GM23338 (cell line): ENCODE data around the gene EIF4E. TPM values are rescaled to one million over a fixed set of nuclear protein-coding genes. Genes with fewer than 3 reads are reported as not detected.
A peak's percentile ranks its signal among the peaks of the same experiment; 100 is the strongest.
"Not testable (repeated sequence)": the region's sequence is repeated elsewhere in the genome, so short reads cannot be mapped to it uniquely, and the experiment has no call there.

Experiments
- ATAC-seq: fragments of 200-7000 bp; cut with Tn5 transposase; 3 replicates; pipeline ENCODE4 v1.9.1; 2020
- DNase-seq: peaks from one replicate; pipeline ENCODE4 v3.0.0-alpha.2; 2015; ENCODE audit warnings: low spot score
- H2AFZ ChIP-seq: fragments of 200-600 bp; sonication (generic); 2 replicates; pipeline ENCODE4 v1.8.0; 2016; ENCODE audit warnings: antibody characterized with exemption, mild to moderate bottlenecking, moderate library complexity
- H3F3A ChIP-seq: fragments of 200-600 bp; sonication (generic); replicated peaks from 2 replicates; pipeline ENCODE4 v1.8.0; 2017; ENCODE audit warnings: antibody characterized with exemption, mixed run types, low read depth
- H3K27ac ChIP-seq: fragments of 200-600 bp; sonication (generic); 2 replicates; pipeline ENCODE4 v1.6.1; 2016; ENCODE audit warnings: low read depth
- H3K27me3 ChIP-seq: fragments of 200-600 bp; sonication (generic); 2 replicates; pipeline ENCODE4 v1.8.0; 2016; ENCODE audit warnings: mild to moderate bottlenecking, mixed run types, moderate library complexity; ENCODE audit not compliant: insufficient read depth
- H3K36me3 ChIP-seq: fragments of 200-600 bp; sonication (generic); 2 replicates; pipeline ENCODE4 v1.8.0; 2016; ENCODE audit warnings: mild to moderate bottlenecking; ENCODE audit not compliant: insufficient read depth
- H3K4me1 ChIP-seq: fragments of 200-600 bp; sonication (generic); 2 replicates; pipeline ENCODE4 v1.8.0; 2016; ENCODE audit warnings: mild to moderate bottlenecking, moderate library complexity; ENCODE audit not compliant: insufficient read depth
- H3K4me2 ChIP-seq: fragments of 200-600 bp; sonication (generic); 2 replicates; pipeline ENCODE4 v1.7.1; 2017; ENCODE audit warnings: mixed run types
- H3K4me3 ChIP-seq: fragments of 200-600 bp; sonication (generic); 2 replicates; pipeline ENCODE4 v1.6.1; 2016; ENCODE audit warnings: mixed run types
- H3K79me2 ChIP-seq: fragments of 200-600 bp; sonication (generic); replicated peaks from 2 replicates; pipeline ENCODE4 v1.8.0; 2017; ENCODE audit warnings: mild to moderate bottlenecking; ENCODE audit not compliant: insufficient read depth
- H3K9me2 ChIP-seq: fragments of 200-600 bp; sonication (generic); 2 replicates; pipeline ENCODE4 v1.8.0; 2017; ENCODE audit not compliant: insufficient read depth
- H4K20me1 ChIP-seq: fragments of 200-600 bp; sonication (generic); replicated peaks from 2 replicates; pipeline ENCODE4 v1.8.0; 2017; ENCODE audit warnings: mild to moderate bottlenecking; ENCODE audit not compliant: insufficient read depth
- H3K27ac Mint-ChIP-seq: 2 replicates; pipeline ENCODE4 v1.8.0; 2020; ENCODE audit warnings: inconsistent platforms, mild to moderate bottlenecking, moderate library complexity, mixed read lengths
- H3K27me3 Mint-ChIP-seq: 3 replicates; pipeline ENCODE4 v1.8.0; 2022; ENCODE audit warnings: low read depth, mild to moderate bottlenecking, moderate library complexity, mixed read lengths, inconsistent platforms; ENCODE audit not compliant: insufficient read depth, poor library complexity
- H3K36me3 Mint-ChIP-seq: 3 replicates; pipeline ENCODE4 v1.8.0; 2021; ENCODE audit warnings: low read depth, mild to moderate bottlenecking, inconsistent platforms, moderate library complexity, mixed read lengths
- H3K4me1 Mint-ChIP-seq: 3 replicates; pipeline ENCODE4 v1.8.0; 2020; ENCODE audit warnings: mild to moderate bottlenecking, inconsistent platforms, mixed read lengths
- H3K4me3 Mint-ChIP-seq: 3 replicates; pipeline ENCODE4 v1.8.0; 2021; ENCODE audit warnings: moderate library complexity, mild to moderate bottlenecking, inconsistent platforms, mixed read lengths
- H3K9me3 Mint-ChIP-seq: 3 replicates; pipeline ENCODE4 v1.8.0; 2020; ENCODE audit warnings: moderate library complexity, mild to moderate bottlenecking, inconsistent platforms, mixed read lengths
- CREB1 ChIP-seq: fragments of 250-450 bp; sonication (Bioruptor Pico); IDR thresholded peaks from 2 replicates; pipeline ENCODE4 v1.5.0; 2020; ENCODE audit warnings: low read depth, mild to moderate bottlenecking, moderate library complexity
- CTCF ChIP-seq, 2 experiments: fragments of 200-600 bp in 1 of 2; sonication (generic) in 1 of 2; conservative IDR thresholded peaks; 2 replicates each; pipeline versions ENCODE4 v1.5.1 to v1.6.1; 2016 to 2017; ENCODE audit warnings: antibody characterized with exemption in 2 of 2, low read depth in 2 of 2, mild to moderate bottlenecking in 2 of 2, moderate library complexity in 1 of 2
- ETS1 ChIP-seq: IDR thresholded peaks from 2 replicates; pipeline ENCODE4 v1.6.1; 2016; ENCODE audit warnings: antibody characterized with exemption
- EZH2 ChIP-seq: fragments of 200-600 bp; sonication (generic); IDR thresholded peaks from one replicate; pipeline ENCODE4 v1.8.0; 2017; ENCODE audit warnings: antibody characterized with exemption, mild to moderate bottlenecking, low read depth; ENCODE audit not compliant: unreplicated experiment
- EZH2phosphoT487 ChIP-seq: fragments of 200-600 bp; sonication (generic); IDR thresholded peaks from one replicate; pipeline ENCODE4 v1.8.1; 2018; ENCODE audit warnings: antibody characterized with exemption; ENCODE audit not compliant: unreplicated experiment
- JUNB ChIP-seq: IDR thresholded peaks from one replicate; pipeline ENCODE4 v1.6.1; 2016; ENCODE audit warnings: antibody characterized with exemption; ENCODE audit not compliant: unreplicated experiment
- NANOG ChIP-seq: IDR thresholded peaks from 2 replicates; pipeline ENCODE4 v1.6.1; 2016; ENCODE audit warnings: antibody characterized with exemption, borderline replicate concordance
- POLR2AphosphoS5 ChIP-seq: IDR thresholded peaks from 2 replicates; pipeline ENCODE4 v1.6.1; 2016; ENCODE audit warnings: antibody characterized with exemption, low read depth
- REST ChIP-seq: IDR thresholded peaks from one replicate; pipeline ENCODE4 v1.6.1; 2018; ENCODE audit warnings: antibody characterized with exemption; ENCODE audit not compliant: unreplicated experiment
- STAT1 ChIP-seq: IDR thresholded peaks from one replicate; pipeline ENCODE4 v1.6.1; 2016; ENCODE audit warnings: antibody characterized with exemption; ENCODE audit not compliant: unreplicated experiment
- ZNF114 ChIP-seq: fragments of 250-450 bp; sonication (Bioruptor Pico); IDR thresholded peaks from 2 replicates; pipeline ENCODE4 v1.5.0; 2020; ENCODE audit warnings: mild to moderate bottlenecking, moderate library complexity
- ZNF331 ChIP-seq: fragments of 250-450 bp; sonication (Bioruptor Pico); IDR thresholded peaks from 2 replicates; pipeline ENCODE4 v1.5.0; 2020; ENCODE audit warnings: low read depth, mild to moderate bottlenecking, moderate library complexity
- polyA plus RNA-seq: library from polyadenylated mRNA; unstranded; fragments of >200 nt; fragmentation: Nextera tagmentation; extraction: Ambion mirVana; gene quantifications from 2 replicates; pipeline ENCODE4 v1.2.1, GENCODE V29; 2016
- total RNA-seq: library from RNA; depleted of rRNA; stranded (reverse); fragments of >200 nt; shearing (Covaris generic); gene quantifications from 2 replicates; pipeline ENCODE4 v1.2.3, GENCODE V29; 2014

EIF4E gene
- total and polyA plus RNA-seq, 2 experiments from 2014 or later, result 113 to 351 TPM

- Histone ChIP-seq H3K79me2 (peaks cover 86% of the 10 kb centered on the region), H2AFZ (no peak overlapping the region), H4K20me1 (peaks cover 24% of the 10 kb centered on the region), H3K36me3 (peaks cover 54% of the 10 kb centered on the region), H3K4me1 (no peaks in the 10 kb centered on the region), H3K27me3 (no peaks in the 10 kb centered on the region), H3F3A (no peaks in the 10 kb centered on the region), H3K9me2 (no peaks in the 10 kb centered on the region), H3K4me3 (no peak overlapping the region), H3K4me2 (no peak overlapping the region), H3K27ac (no peak overlapping the region)
- no peak for ATAC-seq
- Mint-ChIP-seq H3K27ac (no peak overlapping the region), H3K36me3 (peaks cover 92% of the 10 kb centered on the region), H3K4me1 (peaks cover 3% of the 10 kb centered on the region), H3K4me3 (no peak overlapping the region), H3K9me3 (no peaks in the 10 kb centered on the region; the same call in 2 of the 3 replicates), H3K27me3 (no peaks in the 10 kb centered on the region)
- TF ChIP-seq CREB1 (CRISPR knock-in tag), result no peak
- no peak for DNase-seq
Measured at GRCh38 chr4:98890702-98891455, 38.1 kb downstream of the EIF4E start.

GRCh38 chr4:98887145-98887544 is 41.8 kb downstream of the EIF4E start:
- H3K4me2 ChIP-seq, result no peak overlapping the region
- no peaks in the 10 kb centered on the region for H3K27me3 ChIP-seq
- peaks cover 60% of the 10 kb centered on the region for H3K36me3 ChIP-seq
- H3K4me1 ChIP-seq, result no peaks in the 10 kb centered on the region
- Mint-ChIP-seq H3K27me3 (no peaks in the 10 kb centered on the region), H3K4me3 (no peak overlapping the region), H3K4me1 (no peaks in the 10 kb centered on the region), H3K27ac (peak overlapping the region; percentile 34; the same call in 1 of the 2 replicates), H3K36me3 (peaks cover 83% of the 10 kb centered on the region), H3K9me3 (no peaks in the 10 kb centered on the region)
- DNase-seq (no peak), ATAC-seq (no peak)
- no peaks in the 10 kb centered on the region for H3K9me2 ChIP-seq
- H4K20me1 ChIP-seq, result peaks cover 23% of the 10 kb centered on the region
- no peak for TF ChIP-seq ETS1
- no peak for TF ChIP-seq POLR2AphosphoS5
- TF ChIP-seq NANOG, result no peak
- TF ChIP-seq EZH2, result no peak
- no peak for TF ChIP-seq CTCF (conservative IDR thresholded peaks at IDR 0.05; ENCODE audit: low read depth in 2 of 2)
- TF ChIP-seq CREB1 (CRISPR knock-in tag), result no peak
- no peak for TF ChIP-seq ZNF331 (CRISPR knock-in tag)
- no peak for TF ChIP-seq REST
- TF ChIP-seq ZNF114, result no peak
- no peak for TF ChIP-seq JUNB
- TF ChIP-seq EZH2phosphoT487, result no peak
- no peak for TF ChIP-seq STAT1
- H3K4me3 ChIP-seq, result no peak overlapping the region
- H3F3A ChIP-seq, result no peaks in the 10 kb centered on the region
- H3K79me2 ChIP-seq, result peaks cover 61% of the 10 kb centered on the region
- no peak overlapping the region for H3K27ac ChIP-seq
- no peak overlapping the region for H2AFZ ChIP-seq

GRCh38 chr4:98886382-98886781 is 42.6 kb downstream of the EIF4E start:
- not testable (repeated sequence) for H3K4me3 Mint-ChIP-seq, H3K4me1 ChIP-seq, H3F3A ChIP-seq, H2AFZ ChIP-seq, H3K4me1 Mint-ChIP-seq, H3K27me3 Mint-ChIP-seq, H3K27ac Mint-ChIP-seq, DNase-seq, H3K4me2 ChIP-seq, H3K9me3 Mint-ChIP-seq, H3K27me3 ChIP-seq, H3K9me2 ChIP-seq, H3K4me3 ChIP-seq, H3K27ac ChIP-seq, ATAC-seq
- H3K36me3 ChIP-seq, result peaks cover 60% of the 10 kb centered on the region
- peaks cover 53% of the 10 kb centered on the region for H3K79me2 ChIP-seq
- peaks cover 16% of the 10 kb centered on the region for H4K20me1 ChIP-seq
- peaks cover 81% of the 10 kb centered on the region for H3K36me3 Mint-ChIP-seq
